HG02884 (cell line): ENCODE data around the gene PARVB.

ENCODE experiments used
- ATAC-seq: cut with Tn5 transposase; IDR thresholded peaks from one replicate; pipeline ENCODE4 v1.9.1; 2021; ENCODE audit warnings: mild to moderate bottlenecking, moderate library complexity; ENCODE audit not compliant: unreplicated experiment

The PARVB gene

GRCh38 chr22:44192098-44192815 is 168.2 kb downstream of the PARVB start:
- no peak for ATAC-seq

- ATAC-seq: no peak
Observed at GRCh38 chr22:44192816-44193534, 168.9 kb downstream of the PARVB start.

- ATAC-seq: no peak
Observed at GRCh38 chr22:44193535-44193891, 169.4 kb downstream of the PARVB start.

GRCh38 chr22:44194569-44194968 is 170.5 kb downstream of the PARVB start:
- no peak for ATAC-seq

GRCh38 chr22:44195189-44195871 is 171.2 kb downstream of the PARVB start:
- ATAC-seq: no peak

- no peak for ATAC-seq
Observed at GRCh38 chr22:44196241-44196640, 172.1 kb downstream of the PARVB start.

- ATAC-seq: no peak
Observed at GRCh38 chr22:44196731-44197131, 172.6 kb downstream of the PARVB start.

GRCh38 chr22:44197271-44197670 is 173.2 kb downstream of the PARVB start:
- no peak for ATAC-seq

- ATAC-seq: no peak
Observed at GRCh38 chr22:44199164-44199563, 175.1 kb downstream of the PARVB start.

GRCh38 chr22:44199866-44200265 is 175.8 kb downstream of the PARVB start:
- no peak for ATAC-seq

- no peak for ATAC-seq
Observed at GRCh38 chr22:44200451-44200850, 176.3 kb downstream of the PARVB start.

- no peak for ATAC-seq
Observed at GRCh38 chr22:44200855-44201550, 176.9 kb downstream of the PARVB start.

- no peak for ATAC-seq
Observed at GRCh38 chr22:44201665-44202064, 177.6 kb downstream of the PARVB start.

- no peak for ATAC-seq
Observed at GRCh38 chr22:44202261-44202789, 178.2 kb downstream of the PARVB start.

- no peak for ATAC-seq
Observed at GRCh38 chr22:44203203-44203602, 179.1 kb downstream of the PARVB start.

GRCh38 chr22:44204739-44205515 is 180.8 kb downstream of the PARVB start:
- no peak for ATAC-seq

GRCh38 chr22:44205516-44206329 is 181.6 kb downstream of the PARVB start:
- ATAC-seq: no peak

GRCh38 chr22:44206330-44206645 is 182.2 kb downstream of the PARVB start:
- ATAC-seq: no peak

GRCh38 chr22:44206696-44207095 is 182.6 kb downstream of the PARVB start:
- no peak for ATAC-seq
